ENCODE data around the gene GPX4.

DNA sequence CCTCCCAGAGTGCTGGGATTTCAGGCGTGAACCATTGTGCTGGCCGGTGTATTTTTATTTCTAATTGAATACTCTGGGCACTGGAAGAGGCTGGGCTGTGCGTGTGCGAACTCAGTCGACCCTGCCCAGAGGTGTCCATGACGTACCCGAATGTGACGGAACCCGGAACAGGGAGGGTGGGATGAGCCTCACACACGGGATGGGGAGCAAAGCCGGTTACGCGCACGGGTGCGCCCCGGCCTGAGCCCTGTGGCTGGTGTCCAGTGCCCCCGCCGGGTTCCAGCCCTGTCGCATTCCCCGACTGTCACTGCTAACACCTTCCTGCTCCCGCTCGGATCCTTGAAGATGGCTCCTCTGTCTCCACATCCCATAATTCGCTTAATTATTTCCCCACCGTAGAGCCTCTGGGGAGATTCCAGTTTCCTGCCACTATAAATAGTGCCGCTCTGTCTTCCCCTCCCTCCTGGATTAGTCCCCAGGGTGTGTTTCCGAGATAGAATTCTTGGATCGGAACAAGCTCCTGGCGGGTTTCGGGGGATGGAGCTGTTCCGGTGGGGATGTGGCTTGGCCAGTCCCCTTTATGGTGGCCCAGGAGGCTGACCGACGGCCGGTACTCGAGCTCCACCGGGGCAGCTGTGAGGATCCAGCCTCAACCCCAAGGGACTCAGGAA lies 48.3 kb downstream of the GPX4 start:
- TF ChIP-seq, protein P1, sequence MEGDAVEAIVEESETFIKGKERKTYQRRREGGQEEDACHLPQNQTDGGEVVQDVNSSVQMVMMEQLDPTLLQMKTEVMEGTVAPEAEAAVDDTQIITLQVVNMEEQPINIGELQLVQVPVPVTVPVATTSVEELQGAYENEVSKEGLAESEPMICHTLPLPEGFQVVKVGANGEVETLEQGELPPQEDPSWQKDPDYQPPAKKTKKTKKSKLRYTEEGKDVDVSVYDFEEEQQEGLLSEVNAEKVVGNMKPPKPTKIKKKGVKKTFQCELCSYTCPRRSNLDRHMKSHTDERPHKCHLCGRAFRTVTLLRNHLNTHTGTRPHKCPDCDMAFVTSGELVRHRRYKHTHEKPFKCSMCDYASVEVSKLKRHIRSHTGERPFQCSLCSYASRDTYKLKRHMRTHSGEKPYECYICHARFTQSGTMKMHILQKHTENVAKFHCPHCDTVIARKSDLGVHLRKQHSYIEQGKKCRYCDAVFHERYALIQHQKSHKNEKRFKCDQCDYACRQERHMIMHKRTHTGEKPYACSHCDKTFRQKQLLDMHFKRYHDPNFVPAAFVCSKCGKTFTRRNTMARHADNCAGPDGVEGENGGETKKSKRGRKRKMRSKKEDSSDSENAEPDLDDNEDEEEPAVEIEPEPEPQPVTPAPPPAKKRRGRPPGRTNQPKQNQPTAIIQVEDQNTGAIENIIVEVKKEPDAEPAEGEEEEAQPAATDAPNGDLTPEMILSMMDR (IDR thresholded peaks at IDR 0.05): peak in 1 of 6 experiments; percentile 15
- peak; percentile 47 to 70 for TF ChIP-seq POLR2AphosphoS5 (IDR thresholded peaks at IDR 0.05)
- no peak for TF ChIP-seq POLR2A (IDR thresholded peaks at IDR 0.05)
